AG04450 (cell line): ENCODE measurements around the gene CCNL2. TPM values are rescaled to one million over a fixed set of nuclear protein-coding genes. Genes with fewer than 3 reads are reported as not detected.
A peak's percentile ranks its signal among the peaks of the same experiment; 100 is the strongest.

Source experiments
- CTCF ChIA-PET: fragments of 300-600, 350-600 bp; formaldehyde crosslinking; extraction: SDS; loops from one replicate; lab custom pipeline; 2022; ENCODE audit warnings: antibody characterized with exemption, inconsistent platforms; lab: Charles Lee
- POLR2A ChIA-PET: fragments of 350-600 bp; formaldehyde crosslinking; extraction: SDS; loops from one replicate; lab custom pipeline; 2021; ENCODE audit warnings: antibody characterized with exemption, inconsistent platforms; lab: Yijun Ruan, JAX
- DNase-seq: peaks from one replicate; pipeline ENCODE4 v3.0.0-alpha.2; 2011; ENCODE audit warnings: low read depth, low spot score
- H3K27ac ChIP-seq: one replicate; pipeline ENCODE4 v1.5.1; 2012; ENCODE audit warnings: low read depth, low read length, control low read depth
- H3K27me3 ChIP-seq: one replicate; pipeline ENCODE4 v1.6.0; 2012; ENCODE audit warnings: low read length; ENCODE audit not compliant: control insufficient read depth, insufficient read depth
- H3K4me3 ChIP-seq: 2 replicates; pipeline ENCODE4 v1.5.1; 2011; ENCODE audit warnings: mild to moderate bottlenecking, low read depth, low read length, control low read depth
- H3K9me3 ChIP-seq: 2 replicates; pipeline ENCODE4 v1.5.1; 2012; ENCODE audit warnings: low read length; ENCODE audit not compliant: control insufficient read depth, insufficient read depth
- polyA plus RNA-seq: library from polyadenylated mRNA; depleted of rRNA; stranded (reverse); fragments of >200 nt; gene quantifications from 2 replicates; pipeline ENCODE4 v1.2.3, GENCODE V29; 2011
- TF ChIP-seq, protein P1 (sequence below): IDR thresholded peaks from 2 replicates; pipeline ENCODE4 v1.5.1; 2011; ENCODE audit warnings: low read depth, low read length, control low read depth, inconsistent platforms

Gene CCNL2
- polyA plus RNA-seq, 1 experiment, result 181 TPM

DNA sequence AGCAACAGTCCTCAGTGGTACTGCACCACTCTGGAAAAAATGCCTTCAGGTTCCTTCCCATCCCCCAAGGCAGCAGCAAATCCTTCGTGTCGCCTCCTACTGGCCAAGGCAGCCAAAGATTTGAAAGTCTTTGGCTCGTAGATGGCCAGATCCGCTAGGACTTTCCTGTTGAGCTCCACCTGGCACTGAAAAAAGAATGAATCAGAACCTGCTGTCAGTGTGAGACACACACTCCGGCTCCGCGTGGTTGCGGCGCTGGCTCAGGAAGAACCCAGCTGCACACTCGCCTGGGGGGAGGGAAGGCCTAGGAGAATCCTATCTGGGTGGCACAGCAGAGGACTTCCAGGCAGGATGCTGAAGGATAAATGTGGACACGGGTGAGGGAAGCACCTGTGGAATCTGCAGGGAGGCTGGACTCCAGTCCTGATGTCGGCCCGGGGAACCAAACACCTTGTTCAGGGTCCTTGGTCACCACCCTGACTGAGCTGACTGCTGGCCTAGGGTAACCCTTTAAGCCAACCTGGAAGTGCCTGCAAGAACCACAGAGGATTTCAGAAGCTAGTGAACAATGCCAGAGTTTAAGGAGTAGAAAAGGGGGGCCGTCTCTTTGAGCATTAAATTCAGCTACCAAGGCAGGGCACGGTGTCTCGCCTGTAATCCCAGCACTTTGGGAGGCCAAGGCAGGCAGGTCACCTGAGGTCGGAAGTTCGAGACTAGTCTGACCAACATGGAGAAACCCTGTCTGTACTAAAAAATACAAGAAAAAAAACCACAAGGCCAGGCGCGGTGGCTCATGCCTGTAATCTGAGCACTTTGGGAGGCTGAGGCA is 3.2 kb upstream of the CCNL2 start:
- TF ChIP-seq, protein P1, sequence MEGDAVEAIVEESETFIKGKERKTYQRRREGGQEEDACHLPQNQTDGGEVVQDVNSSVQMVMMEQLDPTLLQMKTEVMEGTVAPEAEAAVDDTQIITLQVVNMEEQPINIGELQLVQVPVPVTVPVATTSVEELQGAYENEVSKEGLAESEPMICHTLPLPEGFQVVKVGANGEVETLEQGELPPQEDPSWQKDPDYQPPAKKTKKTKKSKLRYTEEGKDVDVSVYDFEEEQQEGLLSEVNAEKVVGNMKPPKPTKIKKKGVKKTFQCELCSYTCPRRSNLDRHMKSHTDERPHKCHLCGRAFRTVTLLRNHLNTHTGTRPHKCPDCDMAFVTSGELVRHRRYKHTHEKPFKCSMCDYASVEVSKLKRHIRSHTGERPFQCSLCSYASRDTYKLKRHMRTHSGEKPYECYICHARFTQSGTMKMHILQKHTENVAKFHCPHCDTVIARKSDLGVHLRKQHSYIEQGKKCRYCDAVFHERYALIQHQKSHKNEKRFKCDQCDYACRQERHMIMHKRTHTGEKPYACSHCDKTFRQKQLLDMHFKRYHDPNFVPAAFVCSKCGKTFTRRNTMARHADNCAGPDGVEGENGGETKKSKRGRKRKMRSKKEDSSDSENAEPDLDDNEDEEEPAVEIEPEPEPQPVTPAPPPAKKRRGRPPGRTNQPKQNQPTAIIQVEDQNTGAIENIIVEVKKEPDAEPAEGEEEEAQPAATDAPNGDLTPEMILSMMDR, result peak; percentile 69
- ChIA-PET POLR2A (interaction anchor here (0.6 to 1.1 kb wide), 2 partner anchors 27 to 180 kb away, joined by 4 to 6 read pairs; no protein-coding TSS in a partner anchor), CTCF (interaction anchor here (0.9 to 1.4 kb wide), 4 partner anchors 11 to 211 kb away, joined by 4 to 5 read pairs (median 4); no protein-coding TSS in a partner anchor)
- Histone ChIP-seq H3K27me3 (no peaks in the 10 kb centered on the region), H3K9me3 (no peaks in the 10 kb centered on the region; the same call in 1 of the 2 replicates), H3K27ac (no peak overlapping the region), H3K4me3 (no peak overlapping the region)
- peak; percentile 26 for DNase-seq

DNA sequence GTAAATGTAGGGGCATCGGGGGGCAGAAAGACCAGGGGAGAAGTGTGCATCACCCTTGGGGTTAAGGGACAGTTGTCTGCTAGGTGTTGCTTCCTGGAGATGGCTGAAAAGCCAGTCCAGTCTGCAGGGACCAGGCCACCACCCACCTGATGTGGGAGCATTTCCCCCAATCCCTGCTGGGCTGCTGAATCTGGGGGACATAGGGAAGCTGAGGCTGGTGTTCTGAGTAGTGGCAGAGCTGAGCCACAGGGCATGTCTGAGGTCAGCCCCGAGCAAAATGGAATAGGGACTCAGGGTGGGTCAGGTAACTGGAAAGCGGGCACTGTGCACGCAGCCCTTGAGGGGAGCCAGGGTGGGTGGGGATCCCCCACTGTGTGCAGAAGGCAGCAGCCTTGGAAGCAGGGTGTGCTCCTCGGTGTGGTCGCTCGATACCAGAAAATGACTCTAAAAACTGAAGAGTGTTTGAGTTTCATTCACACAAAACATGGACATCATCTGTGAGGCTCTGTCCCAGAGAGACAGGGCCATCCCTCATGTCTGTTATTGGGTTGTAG is 2.4 kb upstream of the CCNL2 start:
- CTCF ChIA-PET, result interaction anchor here (1.4 kb wide), 1 partner anchor 212 kb away, joined by 4 read pairs; no protein-coding TSS in a partner anchor
- no peak overlapping the region for H3K27ac ChIP-seq
- peak overlapping the region; percentile 98; the same call in 1 of the 2 replicates for H3K4me3 ChIP-seq
- no peak for DNase-seq
- TF ChIP-seq, protein P1, result no peak
- no peaks in the 10 kb centered on the region; the same call in 1 of the 2 replicates for H3K9me3 ChIP-seq
- POLR2A ChIA-PET, result interaction anchor here (0.6 kb wide), 1 partner anchor 34 kb away, joined by 3 read pairs; no protein-coding TSS in a partner anchor
- H3K27me3 ChIP-seq, result no peaks in the 10 kb centered on the region

DNA sequence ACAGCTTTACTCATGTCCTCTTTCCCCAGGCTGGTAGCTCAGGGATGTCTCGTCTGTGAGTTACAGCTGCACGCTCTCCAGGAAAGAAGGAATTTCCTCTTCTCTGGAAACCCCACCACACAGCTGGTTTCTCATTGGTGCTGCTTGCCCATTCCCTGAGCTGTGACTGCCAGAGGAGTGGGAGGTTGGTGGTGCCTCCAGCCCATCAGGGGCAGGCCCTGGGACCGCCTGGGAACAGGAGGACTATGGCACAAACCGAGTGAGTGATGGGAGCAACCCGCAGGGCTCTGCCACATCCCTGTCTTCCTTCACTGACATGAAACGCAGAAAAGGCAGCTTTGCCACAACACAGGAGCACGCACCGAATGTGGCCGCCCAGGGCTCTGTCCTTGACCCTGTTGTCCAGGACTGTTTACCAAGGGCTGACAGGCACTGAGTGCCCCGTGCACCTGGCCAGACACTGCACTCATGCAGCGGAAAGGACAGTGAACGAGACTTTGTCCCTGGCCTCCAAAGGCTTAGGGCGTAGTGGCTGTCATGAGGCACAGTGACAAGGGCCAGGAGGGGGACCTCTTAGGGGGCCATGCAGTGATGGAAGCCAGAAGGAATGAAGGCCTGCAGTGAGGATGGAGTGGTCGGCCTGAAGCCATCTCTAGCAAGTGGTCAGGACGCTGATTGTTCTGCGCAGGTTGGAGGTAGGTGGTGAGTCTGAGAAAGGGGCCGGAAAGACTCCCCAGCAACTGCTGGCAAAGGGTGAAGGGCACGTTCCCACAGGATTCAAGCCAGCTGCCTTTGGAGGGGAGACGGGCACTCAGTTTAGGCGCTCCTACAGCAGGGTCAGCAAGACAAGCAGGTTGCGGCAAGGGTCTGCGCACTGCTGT is 1.7 kb upstream of the CCNL2 start:
- ChIA-PET POLR2A (interaction anchor here (0.6 to 2.1 kb wide), 6 partner anchors 23 to 111 kb away, joined by 3 to 7 read pairs (median 4); partner anchors contain the start of genes ATAD3A and AURKAIP1), CTCF (interaction anchor here (0.7 to 1.2 kb wide), 2 partner anchors 28 to 41 kb away, joined by 5 to 7 read pairs; no protein-coding TSS in a partner anchor)
- no peaks in the 10 kb centered on the region; the same call in 1 of the 2 replicates for H3K9me3 ChIP-seq
- no peak for DNase-seq
- TF ChIP-seq, protein P1, result no peak
- peak overlapping the region; percentile 65 for H3K27ac ChIP-seq
- H3K27me3 ChIP-seq, result no peaks in the 10 kb centered on the region
- H3K4me3 ChIP-seq, result peak overlapping the region; percentile 98

DNA sequence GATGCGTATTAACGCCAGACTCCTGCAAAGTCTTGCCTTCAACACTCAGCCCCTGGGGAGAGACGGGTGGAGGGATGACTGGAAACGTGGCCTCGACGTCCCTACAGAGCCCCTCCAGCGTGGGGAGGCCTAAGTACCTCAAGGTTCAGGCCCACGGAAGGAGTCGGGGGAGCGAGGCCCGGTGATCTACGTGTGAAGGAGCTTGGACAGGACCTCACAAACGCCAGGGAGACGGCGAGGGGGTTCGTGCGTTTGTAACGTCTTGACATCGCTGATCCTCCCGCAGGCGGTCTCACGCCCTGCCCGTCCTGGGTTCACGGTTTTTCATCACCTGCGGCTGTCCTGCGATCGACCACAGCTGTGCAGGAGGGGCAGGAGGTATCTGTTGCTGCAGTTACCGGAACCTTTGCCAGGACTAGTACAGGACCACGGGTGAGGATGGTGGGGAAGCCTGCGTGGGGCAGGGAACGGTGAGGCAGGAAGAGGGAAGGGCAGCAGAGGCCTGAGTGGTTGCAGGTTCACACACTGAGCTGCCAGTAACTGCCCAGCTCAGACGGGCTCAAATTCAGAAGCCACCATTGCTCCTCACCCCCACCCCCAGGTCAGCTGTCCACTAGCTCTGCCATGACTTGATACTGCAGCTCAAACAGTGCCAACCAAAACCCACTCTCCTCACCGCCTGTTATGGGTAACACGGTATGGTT is 889 bp upstream of the CCNL2 start:
- no peak for DNase-seq
- Histone ChIP-seq H3K27ac (peak overlapping the region; percentile 65), H3K4me3 (peak overlapping the region; percentile 98), H3K27me3 (no peaks in the 10 kb centered on the region), H3K9me3 (no peaks in the 10 kb centered on the region; the same call in 1 of the 2 replicates)
- ChIA-PET POLR2A (interaction anchor here (0.5 to 2.1 kb wide), 6 partner anchors 15 to 111 kb away, joined by 3 to 7 read pairs (median 4); partner anchors contain the start of genes ATAD3A and AURKAIP1), CTCF (interaction anchor here (0.7 to 1.2 kb wide), 3 partner anchors 27 to 41 kb away, joined by 3 to 7 read pairs (median 5); no protein-coding TSS in a partner anchor)
- TF ChIP-seq, protein P1, result no peak
